Upper lobe of left lung (tissue), 4 donors: ENCODE measurements around the gene LIPN.

Source experiments
- CTCF ChIP-seq, 6 experiments: fragments of 450-650 bp in 4 of 6; fragments of 200-600 bp in 2 of 6; sonication (generic) in 2 of 6; IDR thresholded peaks; one replicate each; pipeline ENCODE4 v1.5.1; 2016 to 2019; ENCODE audit warnings: antibody characterized with exemption in 6 of 6
- EP300 ChIP-seq, 4 donors: sonication (generic); formaldehyde crosslinking; IDR thresholded peaks; one replicate each; pipeline ENCODE4 v1.5.1; 2017; ENCODE audit warnings: antibody characterized with exemption in 4 of 4, control low read depth in 2 of 4
- POLR2A ChIP-seq, 4 donors: fragments of 450-650 bp; IDR thresholded peaks; one replicate each; pipeline ENCODE4 v1.5.1; 2016 to 2017; ENCODE audit warnings: antibody characterized with exemption in 4 of 4, mild to moderate bottlenecking in 2 of 4

- TF ChIP-seq POLR2A (IDR thresholded peaks at IDR 0.05), result no peak
- no peak for TF ChIP-seq CTCF (IDR thresholded peaks at IDR 0.05)
- no peak for TF ChIP-seq EP300 (IDR thresholded peaks at IDR 0.05)
Observed at GRCh38 chr10:88756660-88757059, 3.2 kb upstream of the LIPN start.
